Endothelial cell (in vitro differentiated cells): Measurements from ENCODE around the gene CACNA1C. TPM values are rescaled to one million over a fixed set of nuclear protein-coding genes. Genes with fewer than 3 reads are reported as not detected.

Experiments used
- DNase-seq: peaks from one replicate; pipeline ENCODE4 v3.0.0; 2021; ENCODE audit warnings: low spot score
- H3K27ac Mint-ChIP-seq: one replicate; pipeline ENCODE4 v1.8.0; 2021; ENCODE audit warnings: mixed read lengths, inconsistent platforms; ENCODE audit not compliant: unreplicated experiment
- H3K27me3 Mint-ChIP-seq: one replicate; pipeline ENCODE4 v1.8.0; 2021; ENCODE audit warnings: mild to moderate bottlenecking, moderate library complexity, mixed read lengths, inconsistent platforms; ENCODE audit not compliant: unreplicated experiment
- H3K36me3 Mint-ChIP-seq: one replicate; pipeline ENCODE4 v1.8.0; 2021; ENCODE audit warnings: mild to moderate bottlenecking, low read depth, mixed read lengths, inconsistent platforms; ENCODE audit not compliant: unreplicated experiment
- H3K4me1 Mint-ChIP-seq: one replicate; pipeline ENCODE4 v1.8.0; 2021; ENCODE audit warnings: mild to moderate bottlenecking, mixed read lengths, inconsistent platforms; ENCODE audit not compliant: unreplicated experiment
- H3K4me3 Mint-ChIP-seq: one replicate; pipeline ENCODE4 v1.8.0; 2021; ENCODE audit warnings: mild to moderate bottlenecking, mixed read lengths, inconsistent platforms; ENCODE audit not compliant: unreplicated experiment
- H3K9me3 Mint-ChIP-seq: one replicate; pipeline ENCODE4 v1.8.0; 2021; ENCODE audit warnings: mixed read lengths, inconsistent platforms; ENCODE audit not compliant: unreplicated experiment
- total RNA-seq: library from RNA; stranded (reverse); fragmentation: NEBNext Ultra II Directional; extraction: Animal tissue kit (Norgen Biotek cat#: 25700); gene quantifications from one replicate; pipeline ENCODE4 v1.2.1, GENCODE V29; 2021; ENCODE audit not compliant: unreplicated experiment
- TF ChIP-seq, protein P1 (sequence below): fragments of 200-600 bp; sonication (generic); IDR thresholded peaks from one replicate; pipeline ENCODE4 v1.5.0; 2021; ENCODE audit warnings: antibody characterized with exemption; ENCODE audit not compliant: unreplicated experiment

The CACNA1C gene
- total RNA-seq, 1 donor from 2014 or later, result 11.1 TPM

GRCh38 chr12:2479851-2480535, 427.2 kb downstream of the CACNA1C start:
- Mint-ChIP-seq H3K4me1 (peaks cover 22% of the 10 kb centered on the region), H3K9me3 (no peaks in the 10 kb centered on the region), H3K4me3 (no peak overlapping the region), H3K27ac (no peak overlapping the region), H3K27me3 (peaks cover 9% of the 10 kb centered on the region), H3K36me3 (no peaks in the 10 kb centered on the region)
- TF ChIP-seq, protein P1, sequence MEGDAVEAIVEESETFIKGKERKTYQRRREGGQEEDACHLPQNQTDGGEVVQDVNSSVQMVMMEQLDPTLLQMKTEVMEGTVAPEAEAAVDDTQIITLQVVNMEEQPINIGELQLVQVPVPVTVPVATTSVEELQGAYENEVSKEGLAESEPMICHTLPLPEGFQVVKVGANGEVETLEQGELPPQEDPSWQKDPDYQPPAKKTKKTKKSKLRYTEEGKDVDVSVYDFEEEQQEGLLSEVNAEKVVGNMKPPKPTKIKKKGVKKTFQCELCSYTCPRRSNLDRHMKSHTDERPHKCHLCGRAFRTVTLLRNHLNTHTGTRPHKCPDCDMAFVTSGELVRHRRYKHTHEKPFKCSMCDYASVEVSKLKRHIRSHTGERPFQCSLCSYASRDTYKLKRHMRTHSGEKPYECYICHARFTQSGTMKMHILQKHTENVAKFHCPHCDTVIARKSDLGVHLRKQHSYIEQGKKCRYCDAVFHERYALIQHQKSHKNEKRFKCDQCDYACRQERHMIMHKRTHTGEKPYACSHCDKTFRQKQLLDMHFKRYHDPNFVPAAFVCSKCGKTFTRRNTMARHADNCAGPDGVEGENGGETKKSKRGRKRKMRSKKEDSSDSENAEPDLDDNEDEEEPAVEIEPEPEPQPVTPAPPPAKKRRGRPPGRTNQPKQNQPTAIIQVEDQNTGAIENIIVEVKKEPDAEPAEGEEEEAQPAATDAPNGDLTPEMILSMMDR, result no peak
- DNase-seq, result peak; percentile 12

GRCh38 chr12:2481346-2481745, 428.6 kb downstream of the CACNA1C start:
- Mint-ChIP-seq H3K27me3 (peaks cover 9% of the 10 kb centered on the region), H3K27ac (no peak overlapping the region), H3K36me3 (no peaks in the 10 kb centered on the region), H3K4me3 (no peak overlapping the region), H3K9me3 (no peaks in the 10 kb centered on the region), H3K4me1 (peaks cover 22% of the 10 kb centered on the region)
- TF ChIP-seq, protein P1, result no peak
- no peak for DNase-seq

DNA sequence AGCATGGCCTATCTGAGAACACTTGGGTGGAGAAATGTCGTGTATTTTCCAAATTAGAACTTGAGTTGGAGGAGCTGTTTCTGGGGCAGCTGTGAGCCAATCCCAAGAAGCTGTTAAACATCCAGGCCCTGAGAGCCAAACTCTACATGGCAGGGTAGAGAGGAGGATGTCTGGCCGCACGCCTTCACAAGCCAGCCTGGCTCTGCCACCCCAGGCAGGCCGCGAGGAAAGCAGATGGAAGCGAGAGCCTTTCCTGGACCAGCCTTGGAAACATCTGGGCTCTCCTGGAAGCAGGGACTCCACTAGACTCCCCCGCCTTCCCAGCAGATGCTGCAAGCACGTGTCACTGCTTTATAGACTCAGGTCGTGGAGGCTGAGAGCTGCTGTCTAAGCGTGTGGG, 429.2 kb downstream of the CACNA1C start:
- Mint-ChIP-seq H3K27me3 (peaks cover 7% of the 10 kb centered on the region), H3K4me1 (peaks cover 22% of the 10 kb centered on the region), H3K36me3 (no peaks in the 10 kb centered on the region), H3K9me3 (no peaks in the 10 kb centered on the region), H3K4me3 (no peak overlapping the region), H3K27ac (no peak overlapping the region)
- TF ChIP-seq, protein P1, result no peak
- no peak for DNase-seq

GRCh38 chr12:2482938-2483660, 430.3 kb downstream of the CACNA1C start:
- Mint-ChIP-seq H3K36me3 (no peaks in the 10 kb centered on the region), H3K4me1 (peaks cover 22% of the 10 kb centered on the region), H3K4me3 (no peak overlapping the region), H3K9me3 (no peaks in the 10 kb centered on the region), H3K27ac (no peak overlapping the region), H3K27me3 (peaks cover 9% of the 10 kb centered on the region)
- DNase-seq, result no peak
- TF ChIP-seq, protein P1, result no peak

GRCh38 chr12:2483713-2484112, 430.9 kb downstream of the CACNA1C start:
- H3K27me3 Mint-ChIP-seq, result peaks cover 9% of the 10 kb centered on the region
- H3K27ac Mint-ChIP-seq, result no peak overlapping the region
- no peak for DNase-seq
- no peaks in the 10 kb centered on the region for H3K36me3 Mint-ChIP-seq
- H3K4me1 Mint-ChIP-seq, result peaks cover 22% of the 10 kb centered on the region
- no peak overlapping the region for H3K4me3 Mint-ChIP-seq
- TF ChIP-seq, protein P1, result no peak
- no peaks in the 10 kb centered on the region for H3K9me3 Mint-ChIP-seq
